Stimulated activated CD4-positive, alpha-beta T cell treated with anti-CD3 and anti-CD28 coated beads, TNF-alpha, amount 100 ng/mL, for 24 hours (primary cell): ENCODE data around the gene TNKS1BP1.

ENCODE experiments used
- DNase-seq, 3 experiments: peaks; one replicate each; pipeline ENCODE4 v3.0.0-alpha.2; 2020; ENCODE audit warnings: low read depth in 3 of 3

Gene TNKS1BP1

DNA sequence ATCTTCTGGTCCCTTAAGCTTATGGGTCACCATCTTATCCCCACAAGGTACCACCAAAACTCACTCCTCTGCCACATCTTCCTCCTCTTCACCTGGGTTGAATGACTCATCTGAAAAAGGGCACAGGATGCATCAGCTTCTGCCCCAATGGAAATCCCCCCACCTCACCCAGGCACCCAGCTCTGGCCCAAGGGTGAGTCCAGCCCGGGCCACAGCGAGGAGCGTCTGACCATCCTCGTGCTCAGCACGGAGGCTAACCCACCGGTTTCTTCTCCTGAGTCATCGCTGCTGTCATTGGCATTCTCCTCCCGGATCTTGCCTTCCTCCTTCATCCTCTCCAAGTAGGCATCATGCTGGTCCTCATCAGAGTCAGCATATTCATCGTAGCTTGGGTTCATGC is 5.3 kb upstream of the TNKS1BP1 start:
- no peak for DNase-seq

- no peak for DNase-seq
Observed at GRCh38 chr11:57327721-57328120, 3.0 kb upstream of the TNKS1BP1 start.

- no peak for DNase-seq
Observed at GRCh38 chr11:57325735-57326048, 940 bp upstream of the TNKS1BP1 start.

- DNase-seq = no peak
Observed at GRCh38 chr11:57324154-57324885, 432 bp downstream of the TNKS1BP1 start.

- no peak for DNase-seq
Observed at GRCh38 chr11:57323855-57324153, 948 bp downstream of the TNKS1BP1 start.

DNA sequence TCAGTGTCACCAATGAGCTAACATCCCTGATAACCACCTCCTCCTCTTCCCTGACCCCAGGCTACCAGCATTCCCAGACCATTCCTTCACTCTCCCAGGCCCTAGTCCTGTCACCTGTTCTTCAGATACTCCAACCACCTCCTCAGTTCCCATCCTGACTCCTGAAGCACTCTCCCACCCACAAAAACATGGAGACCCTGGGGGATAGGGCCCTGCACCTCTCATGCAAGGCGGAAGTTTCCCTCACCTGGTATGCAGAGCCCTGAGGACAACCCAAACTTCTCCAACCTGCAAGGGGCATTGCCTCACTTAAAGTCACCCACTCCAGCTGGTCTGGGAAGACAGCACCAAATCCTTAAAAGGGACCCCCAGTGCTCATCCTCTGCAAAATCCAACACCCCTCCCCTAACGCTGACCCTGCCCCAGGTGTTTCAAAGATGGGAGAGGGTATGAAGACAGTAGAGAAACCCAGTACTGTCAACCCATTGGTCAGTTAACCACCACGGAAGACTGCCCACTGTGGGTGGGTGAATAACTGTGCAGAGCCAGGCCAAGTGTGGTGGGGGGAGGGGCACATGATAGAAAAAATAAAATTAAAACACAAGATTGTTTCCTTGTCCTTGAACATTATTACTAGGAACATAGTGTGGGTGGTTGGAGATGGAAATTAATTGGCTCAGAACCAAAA is 1.4 kb downstream of the TNKS1BP1 start:
- no peak for DNase-seq

DNA sequence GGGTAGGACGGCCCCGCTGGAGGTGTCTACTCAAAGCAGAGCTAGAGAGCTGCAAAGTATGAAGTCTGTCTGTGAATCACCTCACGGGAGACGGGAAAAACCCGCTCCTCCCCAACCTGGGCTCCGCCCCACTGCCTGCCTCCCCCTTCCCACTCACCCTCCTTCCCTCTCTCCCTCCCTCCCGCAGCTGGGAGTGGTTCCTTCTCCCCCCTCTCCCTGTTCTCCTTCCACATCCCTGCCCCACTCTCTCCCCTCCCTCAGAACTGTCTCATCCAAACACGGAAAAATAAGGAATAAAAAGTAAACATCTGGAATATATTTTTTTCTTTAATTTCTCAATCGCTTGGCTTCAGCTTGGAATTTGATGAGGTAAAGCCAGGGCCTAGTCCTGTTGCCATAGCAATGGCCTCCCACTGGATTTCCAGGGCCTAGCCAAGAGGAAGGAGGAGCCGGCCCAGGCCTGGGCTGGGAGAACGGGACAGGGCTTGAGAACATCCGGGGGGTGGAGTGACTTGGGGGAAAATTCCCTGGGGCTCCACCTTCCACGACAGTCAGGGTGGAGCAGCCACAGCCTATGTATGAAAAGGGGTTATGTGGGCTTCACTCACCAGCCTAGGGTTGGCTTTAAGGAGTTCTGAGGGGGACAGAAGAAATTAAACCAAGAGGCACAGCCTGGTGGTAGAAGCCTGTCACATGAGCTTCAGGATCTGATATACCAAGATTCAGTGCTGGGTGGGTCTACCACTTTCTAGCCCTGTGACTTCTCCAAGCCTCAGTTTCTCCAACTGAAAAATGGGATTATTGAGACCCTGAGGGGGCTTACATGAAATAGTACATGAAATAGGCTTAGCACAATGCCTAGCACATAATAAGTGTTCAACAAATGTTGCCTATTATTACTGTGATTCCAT is 2.2 kb downstream of the TNKS1BP1 start:
- DNase-seq = peak in 1 of 3 experiments; percentile 21

DNA sequence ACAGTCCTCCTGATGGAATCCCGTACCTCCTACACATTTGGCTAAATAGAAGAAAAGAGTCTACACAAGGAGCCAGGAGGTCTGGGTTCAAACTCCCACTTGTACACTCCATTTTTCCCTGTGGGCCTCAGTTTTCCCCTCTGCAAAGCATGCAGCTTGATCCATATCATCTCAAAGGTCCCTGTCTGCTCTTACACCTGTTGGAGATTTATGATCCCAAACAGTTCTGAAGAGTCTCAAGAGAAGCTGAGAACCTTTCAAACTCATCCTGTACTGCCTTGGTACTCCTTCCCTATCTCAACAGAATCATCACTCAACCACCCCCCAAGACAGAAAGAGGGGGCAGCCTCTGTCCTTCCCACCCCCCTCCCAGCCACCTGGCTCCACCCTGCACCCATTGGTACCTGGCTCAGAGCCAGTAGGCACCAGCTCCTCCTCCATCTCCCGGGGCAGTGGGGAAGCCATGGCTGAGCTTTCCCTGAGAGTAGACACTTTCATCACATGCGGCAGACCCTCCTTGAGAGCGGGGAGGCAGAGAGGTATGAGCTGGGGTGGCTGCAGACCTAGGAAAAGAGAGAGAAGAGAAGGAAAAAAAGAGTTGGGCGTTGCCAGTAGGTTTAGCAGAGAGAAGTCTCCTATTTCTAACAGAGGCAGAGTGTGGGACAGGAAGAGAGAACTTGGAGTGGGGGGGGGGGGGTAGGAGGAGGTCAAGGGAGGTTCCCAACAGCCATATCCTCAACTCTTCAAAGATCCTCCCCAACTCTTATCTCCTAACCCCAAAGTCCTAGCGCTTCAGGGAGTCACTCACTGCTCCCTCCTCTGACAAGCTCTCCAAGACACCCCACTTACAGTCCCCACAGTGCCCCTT is 3.1 kb downstream of the TNKS1BP1 start:
- DNase-seq = no peak

DNA sequence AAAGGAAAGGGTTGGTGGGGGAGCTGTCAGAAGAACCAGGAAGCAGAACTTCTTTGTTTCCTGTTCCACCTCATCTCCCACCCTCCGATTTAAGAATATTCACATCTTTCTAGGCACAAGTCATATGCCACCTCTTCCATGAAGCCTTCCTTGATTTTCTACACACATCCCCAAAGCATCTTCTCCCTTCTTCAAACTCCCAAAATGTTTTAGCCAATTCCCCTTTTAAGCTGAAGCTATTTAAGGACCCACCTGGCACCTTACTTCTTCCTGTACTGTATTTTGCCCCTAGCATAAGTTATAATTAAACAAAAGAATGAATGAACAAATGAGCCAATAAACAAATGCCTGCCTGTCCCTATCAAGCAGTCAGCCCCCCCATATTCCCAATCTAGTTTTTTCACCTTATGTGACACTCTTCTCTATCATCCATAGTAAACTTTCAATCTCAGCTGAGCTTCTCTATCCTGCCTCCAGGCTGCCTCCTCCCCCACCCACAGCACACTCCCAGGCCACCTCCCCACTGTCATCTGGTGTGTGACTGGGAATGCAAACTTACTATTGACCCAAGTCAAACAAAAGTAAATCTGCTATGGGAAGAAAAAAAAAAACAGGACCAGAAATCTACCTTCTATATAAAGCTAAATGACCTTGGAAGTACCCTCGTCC is 3.9 kb downstream of the TNKS1BP1 start:
- no peak for DNase-seq

GRCh38 chr11:57320067-57320718 is 4.6 kb downstream of the TNKS1BP1 start:
- no peak for DNase-seq

GRCh38 chr11:57318178-57318577 is 6.6 kb downstream of the TNKS1BP1 start:
- no peak for DNase-seq

- DNase-seq = no peak
Observed at GRCh38 chr11:57316017-57316416, 8.7 kb downstream of the TNKS1BP1 start.

GRCh38 chr11:57315491-57315890 is 9.3 kb downstream of the TNKS1BP1 start:
- no peak for DNase-seq

GRCh38 chr11:57314221-57314973 is 10.4 kb downstream of the TNKS1BP1 start:
- no peak for DNase-seq

DNA sequence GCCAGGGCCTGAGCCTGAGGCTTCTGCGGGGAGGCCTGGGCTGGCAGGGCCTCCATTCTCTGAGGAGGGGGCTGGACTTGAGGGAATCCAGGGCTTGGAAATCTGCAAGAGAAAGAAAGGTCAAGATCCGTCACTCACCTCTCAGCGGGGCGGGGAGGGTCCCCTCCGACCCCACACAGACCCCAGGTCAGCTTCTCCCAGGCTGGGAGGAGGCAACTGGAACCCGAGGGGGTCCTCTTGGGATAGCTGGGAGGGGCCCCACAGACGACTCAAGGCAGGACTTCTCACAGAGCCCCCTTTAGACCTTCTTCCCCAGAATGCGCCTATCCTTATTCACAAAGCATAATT is 11.0 kb downstream of the TNKS1BP1 start:
- DNase-seq = no peak

DNA sequence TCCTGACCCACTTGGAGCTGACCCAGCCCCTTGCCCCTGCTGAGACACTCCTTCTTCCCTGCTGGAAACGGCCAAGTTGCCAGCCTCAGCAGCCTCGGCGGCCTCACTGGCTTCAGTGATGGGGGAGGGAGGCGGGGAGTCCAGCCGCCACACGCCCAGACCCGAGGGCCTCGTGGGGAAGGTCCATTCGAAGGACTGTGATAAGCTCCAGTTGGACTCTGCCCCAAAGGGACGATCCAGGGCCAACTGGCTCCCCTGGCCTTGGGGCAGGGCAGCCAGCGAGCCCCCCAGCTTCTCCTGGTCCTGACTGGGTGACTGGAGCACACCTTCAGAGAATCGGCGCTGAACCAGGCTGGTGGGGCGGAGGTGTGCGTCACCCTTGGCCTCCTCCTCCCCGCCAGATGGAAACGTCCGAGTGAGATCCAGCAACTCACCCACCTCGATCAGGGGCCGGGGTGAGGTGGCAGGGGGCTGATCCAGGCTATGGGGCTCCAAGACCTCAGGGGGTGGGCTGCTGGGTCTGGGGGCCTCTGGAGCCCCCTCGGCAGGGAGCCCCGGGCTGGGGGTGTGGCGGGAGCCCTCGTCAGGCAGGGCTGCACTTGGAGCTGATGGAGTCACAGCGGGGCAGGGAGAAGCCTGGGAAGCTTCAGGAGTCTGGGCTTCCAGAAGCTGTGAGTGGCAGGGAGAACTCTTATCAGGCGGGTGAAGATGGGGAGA is 11.5 kb downstream of the TNKS1BP1 start:
- DNase-seq = no peak

DNA sequence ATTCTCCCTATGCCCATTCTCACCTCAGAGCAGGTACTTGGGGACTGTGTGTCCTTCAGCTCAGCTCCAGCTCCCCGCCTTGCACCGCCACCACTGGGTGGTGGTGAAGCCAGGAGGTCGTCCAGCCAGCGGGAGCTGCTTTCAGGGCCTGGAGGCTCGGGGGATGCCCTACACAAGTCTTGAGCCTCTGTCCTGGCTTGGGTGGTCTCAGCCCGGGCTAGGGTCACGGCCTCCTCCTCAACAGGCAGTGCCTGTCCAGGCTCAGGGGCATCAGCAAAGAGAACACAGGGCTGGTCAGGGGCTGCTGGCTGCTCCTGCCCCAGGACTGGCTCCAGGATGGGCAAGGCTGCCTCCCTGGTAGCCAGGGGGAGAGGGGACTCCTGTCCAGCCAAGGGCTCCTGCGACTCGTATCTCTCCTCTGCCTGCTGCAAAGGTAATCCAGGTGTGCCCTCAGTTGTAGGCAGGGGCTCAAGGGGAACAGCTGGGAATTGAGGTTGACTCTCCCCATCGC is 12.2 kb downstream of the TNKS1BP1 start:
- no peak for DNase-seq

GRCh38 chr11:57311109-57311936 is 13.4 kb downstream of the TNKS1BP1 start:
- DNase-seq = peak in 2 of 3 experiments; percentile 43 to 81
